Measurements from ENCODE around the gene EEF1A2.

EEF1A2 gene

GRCh38 chr20:63500902-63501817 is 2.3 kb upstream of the EEF1A2 start:
- Histone ChIP-seq H3K4me1 (ENCODE audit: control insufficient read depth in 5 of 5, insufficient read depth in 5 of 5, low read length in 5 of 5) (peaks cover 0 to 15% (median 10%) of the 10 kb centered on the region in 5 donors), H3K4me3 (ENCODE audit: low read depth in 1 of 5, low read length in 5 of 5) (no peak overlapping the region), H3K27me3 (ENCODE audit: control insufficient read depth in 5 of 5, insufficient read depth in 4 of 5, low read length in 5 of 5) (peaks cover 33 to 62% (median 47%) of the 10 kb centered on the region in 5 donors), H3K27ac (ENCODE audit: low read depth, low read length) (no peak overlapping the region), H3K9me3 (ENCODE audit: control insufficient read depth in 5 of 5, low read length in 5 of 5) (peaks cover 0 to 22% (median 18%) of the 10 kb centered on the region in 5 donors), H3K36me3 (ENCODE audit: control insufficient read depth in 5 of 5, insufficient read depth in 5 of 5, low read length in 5 of 5) (no peaks in the 10 kb centered on the region), H3K9ac (ENCODE audit: low read length in 5 of 5) (no peak overlapping the region)

DNA sequence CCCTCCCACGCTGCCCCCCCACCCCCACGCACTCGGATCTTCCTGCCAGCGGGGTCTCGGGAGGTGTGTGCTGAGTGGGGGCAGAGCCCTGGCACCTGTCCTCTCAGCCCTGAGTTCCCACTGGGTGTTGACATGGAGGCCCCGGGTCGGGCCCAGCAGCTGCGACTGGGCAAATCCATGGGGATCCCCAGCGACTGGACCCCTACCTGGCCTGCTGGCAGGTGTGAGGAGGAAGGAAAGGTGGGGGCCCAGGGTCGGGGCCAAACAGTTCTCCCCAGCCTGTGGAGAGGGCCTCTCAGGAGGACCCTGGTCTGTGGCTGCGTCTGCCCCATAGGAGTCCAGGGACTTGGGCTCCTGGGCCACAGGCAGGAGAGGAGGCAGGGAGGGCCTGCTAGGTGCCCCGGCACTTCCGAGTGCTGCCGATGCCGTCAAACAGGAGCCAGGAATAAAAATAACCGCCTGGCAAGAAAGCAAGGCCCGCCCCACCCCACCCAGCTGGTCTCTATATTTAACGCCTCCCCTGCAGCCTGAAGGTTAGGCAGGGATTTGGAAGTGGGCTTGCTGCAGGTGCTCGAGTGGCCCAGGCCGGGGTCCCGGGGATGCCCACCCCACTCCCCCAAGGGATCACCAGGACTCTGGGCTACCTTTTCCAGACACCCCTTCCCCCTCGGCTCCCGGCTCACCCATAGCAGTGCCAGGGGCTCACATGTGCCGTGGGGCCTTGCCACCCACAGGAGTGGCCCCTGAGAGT is 1.4 kb upstream of the EEF1A2 start:
- peaks cover 28 to 63% (median 54%) of the 10 kb centered on the region in 5 donors for H3K27me3 ChIP-seq (ENCODE audit: control insufficient read depth in 5 of 5, insufficient read depth in 4 of 5, low read length in 5 of 5)
- H3K27ac ChIP-seq (ENCODE audit: low read depth, low read length): no peak overlapping the region
- no peak overlapping the region for H3K4me3 ChIP-seq (ENCODE audit: low read depth in 1 of 5, low read length in 5 of 5)
- no peaks in the 10 kb centered on the region for H3K36me3 ChIP-seq (ENCODE audit: control insufficient read depth in 5 of 5, insufficient read depth in 5 of 5, low read length in 5 of 5)
- peaks cover 0 to 13% (median 11%) of the 10 kb centered on the region in 5 donors for H3K9me3 ChIP-seq (ENCODE audit: control insufficient read depth in 5 of 5, low read length in 5 of 5)
- peaks cover 0 to 16% (median 13%) of the 10 kb centered on the region in 5 donors for H3K4me1 ChIP-seq (ENCODE audit: control insufficient read depth in 5 of 5, insufficient read depth in 5 of 5, low read length in 5 of 5)
- H3K9ac ChIP-seq (ENCODE audit: low read length in 5 of 5): no peak overlapping the region

DNA sequence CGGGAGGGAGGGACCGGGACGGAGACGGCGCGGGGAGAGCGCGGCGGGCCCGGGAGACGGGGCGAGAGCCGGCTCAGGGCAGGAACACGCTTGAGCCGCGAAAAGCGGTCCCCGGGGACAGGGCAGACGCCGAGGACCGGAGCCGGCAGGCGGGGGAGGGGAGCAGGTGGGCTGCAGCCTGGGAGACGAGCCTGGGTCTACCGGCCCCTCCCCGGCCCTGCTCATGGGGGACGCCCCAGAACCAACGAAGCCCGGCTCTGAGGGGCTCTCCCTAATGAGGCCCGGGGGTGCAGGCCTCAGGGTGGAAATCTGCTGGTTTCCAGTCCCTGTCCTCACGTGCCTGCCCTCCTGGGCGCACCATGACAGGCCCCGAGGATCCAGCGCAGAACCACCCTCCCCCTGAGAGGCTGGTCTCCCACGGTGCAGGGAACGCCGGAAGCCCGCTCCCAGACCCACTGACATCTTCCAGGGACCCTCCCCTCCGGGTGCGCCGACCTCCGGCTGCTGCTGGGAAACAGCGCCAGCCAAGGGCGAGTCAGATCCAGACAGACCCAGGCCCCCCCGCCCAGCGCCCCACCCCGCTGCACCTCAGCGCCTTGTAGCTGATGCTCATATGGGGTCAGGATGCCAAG is 571 bp upstream of the EEF1A2 start:
- peaks cover 0 to 16% (median 13%) of the 10 kb centered on the region in 5 donors for H3K4me1 ChIP-seq (ENCODE audit: control insufficient read depth in 5 of 5, insufficient read depth in 5 of 5, low read length in 5 of 5)
- H3K9me3 ChIP-seq (ENCODE audit: control insufficient read depth in 5 of 5, low read length in 5 of 5): peaks cover 0 to 4% (median 3%) of the 10 kb centered on the region in 5 donors
- H3K36me3 ChIP-seq (ENCODE audit: control insufficient read depth in 5 of 5, insufficient read depth in 5 of 5, low read length in 5 of 5): no peaks in the 10 kb centered on the region
- H3K4me3 ChIP-seq (ENCODE audit: low read depth in 1 of 5, low read length in 5 of 5): peak overlapping the region in 1 of 5 donors; percentile 44
- H3K27ac ChIP-seq (ENCODE audit: low read depth, low read length): no peak overlapping the region
- no peak overlapping the region for H3K9ac ChIP-seq (ENCODE audit: low read length in 5 of 5)
- H3K27me3 ChIP-seq (ENCODE audit: control insufficient read depth in 5 of 5, insufficient read depth in 4 of 5, low read length in 5 of 5): peaks cover 28 to 67% (median 55%) of the 10 kb centered on the region in 5 donors

DNA sequence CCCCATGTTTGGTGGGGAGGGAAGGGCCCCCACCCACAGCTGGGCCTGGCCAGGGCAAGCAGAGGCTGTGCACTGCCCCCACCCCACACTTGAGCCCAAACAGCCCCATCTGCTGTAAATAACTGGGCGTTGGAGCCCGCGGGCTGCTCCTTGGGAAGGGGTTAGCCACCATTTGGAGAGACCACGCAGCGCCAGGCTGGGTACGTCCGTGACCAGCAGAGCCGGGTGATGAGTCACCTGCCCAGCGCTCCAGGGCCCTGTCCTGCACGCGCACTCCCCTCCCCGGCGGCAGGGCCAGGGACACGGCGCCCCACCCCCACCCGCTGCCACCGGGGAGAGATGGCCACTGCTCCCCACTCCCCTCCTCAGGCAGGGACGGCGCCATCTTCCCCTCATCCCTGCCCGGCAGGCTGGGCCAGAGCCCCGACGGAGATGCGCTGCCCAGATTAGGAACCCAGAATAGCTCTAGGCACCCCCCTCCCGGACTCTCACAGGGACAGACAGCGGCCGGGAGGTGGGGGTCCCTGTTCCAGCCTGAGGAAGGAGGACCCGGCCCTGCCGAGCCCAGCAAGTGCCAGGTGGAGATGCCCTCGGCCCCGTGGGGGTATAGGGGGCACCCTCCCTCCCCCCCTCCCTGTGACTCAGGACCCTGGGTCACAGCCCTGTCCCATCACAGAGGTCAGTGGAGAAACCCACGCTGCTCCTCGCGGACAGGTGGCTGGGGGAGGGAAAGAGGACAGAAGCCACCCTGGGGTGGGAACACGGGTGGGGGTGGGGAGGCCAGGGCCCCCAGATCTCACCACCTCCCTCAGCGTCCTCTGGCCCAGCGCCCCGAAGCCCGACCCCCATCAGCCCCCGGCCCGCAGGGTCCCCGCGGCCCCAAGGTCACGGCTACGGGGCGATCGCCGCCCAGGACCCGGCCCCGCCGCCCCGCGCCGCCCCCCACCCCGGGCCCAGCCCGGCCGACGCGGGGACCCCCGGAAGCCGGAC is 642 bp downstream of the EEF1A2 start:
- no peaks in the 10 kb centered on the region for H3K36me3 ChIP-seq (ENCODE audit: control insufficient read depth in 5 of 5, insufficient read depth in 5 of 5, low read length in 5 of 5)
- H3K4me3 ChIP-seq (ENCODE audit: low read depth in 1 of 5, low read length in 5 of 5): no peak overlapping the region
- H3K27me3 ChIP-seq (ENCODE audit: control insufficient read depth in 5 of 5, insufficient read depth in 4 of 5, low read length in 5 of 5): peaks cover 28 to 69% (median 52%) of the 10 kb centered on the region in 5 donors
- no peak overlapping the region for H3K9ac ChIP-seq (ENCODE audit: low read length in 5 of 5)
- no peak overlapping the region for H3K27ac ChIP-seq (ENCODE audit: low read depth, low read length)
- no peaks in the 10 kb centered on the region for H3K9me3 ChIP-seq (ENCODE audit: control insufficient read depth in 5 of 5, low read length in 5 of 5)
- peaks cover 0 to 16% (median 13%) of the 10 kb centered on the region in 5 donors for H3K4me1 ChIP-seq (ENCODE audit: control insufficient read depth in 5 of 5, insufficient read depth in 5 of 5, low read length in 5 of 5)

- H3K4me1 ChIP-seq (ENCODE audit: control insufficient read depth in 5 of 5, insufficient read depth in 5 of 5, low read length in 5 of 5): peaks cover 0 to 16% (median 13%) of the 10 kb centered on the region in 5 donors
- no peaks in the 10 kb centered on the region for H3K36me3 ChIP-seq (ENCODE audit: control insufficient read depth in 5 of 5, insufficient read depth in 5 of 5, low read length in 5 of 5)
- no peak overlapping the region for H3K9ac ChIP-seq (ENCODE audit: low read length in 5 of 5)
- H3K27me3 ChIP-seq (ENCODE audit: control insufficient read depth in 5 of 5, insufficient read depth in 4 of 5, low read length in 5 of 5): peaks cover 22 to 62% (median 47%) of the 10 kb centered on the region in 5 donors
- peaks cover 0 to 4% (median 0%) of the 10 kb centered on the region in 5 donors for H3K9me3 ChIP-seq (ENCODE audit: control insufficient read depth in 5 of 5, low read length in 5 of 5)
- no peak overlapping the region for H3K27ac ChIP-seq (ENCODE audit: low read depth, low read length)
- no peak overlapping the region for H3K4me3 ChIP-seq (ENCODE audit: low read depth in 1 of 5, low read length in 5 of 5)
Observed at GRCh38 chr20:63497138-63497945, 1.5 kb downstream of the EEF1A2 start.

- no peak overlapping the region for H3K27ac ChIP-seq (ENCODE audit: low read depth, low read length)
- no peak overlapping the region for H3K9ac ChIP-seq (ENCODE audit: low read length in 5 of 5)
- peaks cover 0 to 16% (median 13%) of the 10 kb centered on the region in 5 donors for H3K4me1 ChIP-seq (ENCODE audit: control insufficient read depth in 5 of 5, insufficient read depth in 5 of 5, low read length in 5 of 5)
- peak overlapping the region in 4 of 5 donors; percentile 57 to 64 (median 62) for H3K4me3 ChIP-seq (ENCODE audit: low read depth in 1 of 5, low read length in 5 of 5)
- H3K27me3 ChIP-seq (ENCODE audit: control insufficient read depth in 5 of 5, insufficient read depth in 4 of 5, low read length in 5 of 5): peaks cover 18 to 56% (median 43%) of the 10 kb centered on the region in 5 donors
- no peaks in the 10 kb centered on the region for H3K36me3 ChIP-seq (ENCODE audit: control insufficient read depth in 5 of 5, insufficient read depth in 5 of 5, low read length in 5 of 5)
- H3K9me3 ChIP-seq (ENCODE audit: control insufficient read depth in 5 of 5, low read length in 5 of 5): peaks cover 0 to 6% (median 0%) of the 10 kb centered on the region in 5 donors
Observed at GRCh38 chr20:63496596-63497120, 2.2 kb downstream of the EEF1A2 start.

GRCh38 chr20:63495741-63496595 is 2.9 kb downstream of the EEF1A2 start:
- Histone ChIP-seq H3K4me3 (ENCODE audit: low read depth in 1 of 5, low read length in 5 of 5) (peak overlapping the region; percentile 57 to 64 (median 62)), H3K27me3 (ENCODE audit: control insufficient read depth in 5 of 5, insufficient read depth in 4 of 5, low read length in 5 of 5) (peaks cover 18 to 58% (median 46%) of the 10 kb centered on the region in 5 donors), H3K9me3 (ENCODE audit: control insufficient read depth in 5 of 5, low read length in 5 of 5) (peaks cover 0 to 6% (median 0%) of the 10 kb centered on the region in 5 donors), H3K36me3 (ENCODE audit: control insufficient read depth in 5 of 5, insufficient read depth in 5 of 5, low read length in 5 of 5) (no peaks in the 10 kb centered on the region), H3K9ac (ENCODE audit: low read length in 5 of 5) (no peak overlapping the region), H3K4me1 (ENCODE audit: control insufficient read depth in 5 of 5, insufficient read depth in 5 of 5, low read length in 5 of 5) (peaks cover 0 to 16% (median 13%) of the 10 kb centered on the region in 5 donors), H3K27ac (ENCODE audit: low read depth, low read length) (no peak overlapping the region)

All from subcutaneous abdominal adipose tissue (tissue), 5 donors.